Activated naive CD4-positive, alpha-beta T cell treated with anti-CD3 and anti-CD28 coated beads, Interleukin-2, amount 50 U/mL, for 24 hours (primary cell): Measurements from ENCODE around the gene FRMPD1.

ENCODE experiments used
- H3K27ac Mint-ChIP-seq: one replicate; pipeline ENCODE4 v1.8.0; 2021; ENCODE audit warnings: mild to moderate bottlenecking, mixed read lengths
- H3K27me3 Mint-ChIP-seq: one replicate; pipeline ENCODE4 v1.8.0; 2021; ENCODE audit warnings: mixed read lengths
- H3K36me3 Mint-ChIP-seq: one replicate; pipeline ENCODE4 v1.8.0; 2021; ENCODE audit warnings: mixed read lengths
- H3K4me1 Mint-ChIP-seq: one replicate; pipeline ENCODE4 v1.8.0; 2021; ENCODE audit warnings: mixed read lengths
- H3K4me3 Mint-ChIP-seq: one replicate; pipeline ENCODE4 v1.8.0; 2021; ENCODE audit warnings: mild to moderate bottlenecking, mixed read lengths
- H3K9me3 Mint-ChIP-seq: one replicate; pipeline ENCODE4 v1.8.0; 2021; ENCODE audit warnings: mixed read lengths

FRMPD1 gene

GRCh38 chr9:37692622-37693221 lies 42.0 kb downstream of the FRMPD1 start:
- Mint-ChIP-seq H3K4me1 (no peaks in the 10 kb centered on the region), H3K4me3 (no peak overlapping the region), H3K27me3 (peaks cover 23% of the 10 kb centered on the region), H3K36me3 (no peaks in the 10 kb centered on the region), H3K9me3 (no peaks in the 10 kb centered on the region), H3K27ac (no peak overlapping the region)

GRCh38 chr9:37693260-37693659 lies 42.5 kb downstream of the FRMPD1 start:
- Mint-ChIP-seq H3K4me1 (no peaks in the 10 kb centered on the region), H3K27ac (no peak overlapping the region), H3K4me3 (no peak overlapping the region), H3K36me3 (no peaks in the 10 kb centered on the region), H3K9me3 (no peaks in the 10 kb centered on the region), H3K27me3 (peaks cover 24% of the 10 kb centered on the region)

GRCh38 chr9:37694355-37694754 lies 43.6 kb downstream of the FRMPD1 start:
- H3K27ac Mint-ChIP-seq: no peak overlapping the region
- no peaks in the 10 kb centered on the region for H3K36me3 Mint-ChIP-seq
- no peaks in the 10 kb centered on the region for H3K9me3 Mint-ChIP-seq

DNA sequence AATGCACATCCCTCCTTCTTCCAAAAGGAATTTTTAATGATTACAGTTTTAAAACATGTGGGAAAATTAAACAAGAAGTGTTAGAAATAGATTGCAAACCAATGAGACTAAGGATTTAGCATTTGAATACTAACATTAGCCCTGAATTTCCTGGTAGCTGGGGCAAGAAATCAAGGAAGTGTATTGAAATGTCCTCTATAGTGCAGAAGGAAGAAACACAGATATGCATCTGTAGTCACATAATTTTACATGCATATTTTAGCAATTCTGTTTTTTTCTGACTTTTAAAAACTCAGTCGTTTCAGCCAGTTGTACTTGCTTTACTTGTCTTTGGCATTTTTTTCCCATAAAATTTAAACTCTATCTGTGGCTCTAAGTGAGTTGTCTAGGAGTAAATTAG lies 45.8 kb downstream of the FRMPD1 start:
- no peaks in the 10 kb centered on the region for H3K4me1 Mint-ChIP-seq
- no peak overlapping the region for H3K4me3 Mint-ChIP-seq
- H3K27me3 Mint-ChIP-seq: peaks cover 19% of the 10 kb centered on the region
- H3K9me3 Mint-ChIP-seq: no peaks in the 10 kb centered on the region
- H3K36me3 Mint-ChIP-seq: no peaks in the 10 kb centered on the region
- no peak overlapping the region for H3K27ac Mint-ChIP-seq

More at GRCh38 chr9:37694355-37694754, 43.6 kb downstream of the FRMPD1 start:
- peaks cover 24% of the 10 kb centered on the region for H3K27me3 Mint-ChIP-seq
- no peaks in the 10 kb centered on the region for H3K4me1 Mint-ChIP-seq
- no peak overlapping the region for H3K4me3 Mint-ChIP-seq

DNA sequence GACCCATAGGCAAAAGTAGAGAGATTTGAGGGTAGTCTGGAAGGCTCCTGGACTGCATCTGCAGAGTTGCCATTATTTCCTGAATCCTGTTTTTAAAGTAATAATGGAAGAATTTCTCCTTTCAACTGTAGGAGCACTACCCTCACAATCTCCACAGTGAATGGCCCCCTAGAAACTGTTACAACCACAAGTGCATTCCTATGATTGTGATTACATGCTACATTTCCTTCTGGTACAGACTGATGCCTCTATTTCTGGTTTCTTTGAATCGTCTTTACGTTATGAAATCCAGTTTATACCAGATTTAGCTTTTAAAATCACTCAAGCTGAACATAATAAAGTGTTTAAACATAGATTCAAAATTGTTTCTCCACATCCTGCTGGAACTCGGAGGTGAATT lies 49.4 kb downstream of the FRMPD1 start:
- Mint-ChIP-seq H3K9me3 (no peaks in the 10 kb centered on the region), H3K36me3 (no peaks in the 10 kb centered on the region), H3K27me3 (peaks cover 10% of the 10 kb centered on the region), H3K4me3 (no peak overlapping the region), H3K4me1 (no peaks in the 10 kb centered on the region), H3K27ac (no peak overlapping the region)

DNA sequence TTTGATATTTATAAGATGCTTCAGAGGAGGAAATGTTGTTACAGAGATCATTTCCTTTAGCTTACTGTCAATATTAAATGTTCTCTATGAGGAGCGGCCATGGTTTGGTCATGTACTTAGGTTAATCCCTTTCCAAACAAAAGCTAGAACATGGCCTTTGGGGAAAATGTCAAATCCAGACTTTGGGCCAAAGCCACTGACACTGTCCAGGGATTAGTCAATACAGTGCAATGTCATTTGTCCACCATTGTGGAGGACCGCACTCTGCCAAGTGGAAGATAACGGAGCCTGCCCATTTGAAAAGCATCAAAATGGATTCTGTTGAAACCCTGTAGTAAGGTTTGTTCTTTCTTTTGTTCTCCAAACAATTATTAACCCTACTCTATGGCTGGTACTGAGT lies 50.1 kb downstream of the FRMPD1 start:
- no peak overlapping the region for H3K27ac Mint-ChIP-seq
- no peaks in the 10 kb centered on the region for H3K9me3 Mint-ChIP-seq
- H3K36me3 Mint-ChIP-seq: no peaks in the 10 kb centered on the region
- no peaks in the 10 kb centered on the region for H3K4me1 Mint-ChIP-seq
- H3K4me3 Mint-ChIP-seq: no peak overlapping the region
- H3K27me3 Mint-ChIP-seq: peaks cover 4% of the 10 kb centered on the region

GRCh38 chr9:37705787-37706186 lies 55.0 kb downstream of the FRMPD1 start:
- no peaks in the 10 kb centered on the region for H3K4me1 Mint-ChIP-seq
- H3K4me3 Mint-ChIP-seq: no peak overlapping the region
- H3K36me3 Mint-ChIP-seq: no peaks in the 10 kb centered on the region
- no peak overlapping the region for H3K27ac Mint-ChIP-seq
- no peaks in the 10 kb centered on the region for H3K9me3 Mint-ChIP-seq
- H3K27me3 Mint-ChIP-seq: peaks cover 5% of the 10 kb centered on the region

- no peak overlapping the region for H3K27ac Mint-ChIP-seq
- no peaks in the 10 kb centered on the region for H3K9me3 Mint-ChIP-seq
- H3K4me3 Mint-ChIP-seq: no peak overlapping the region
- no peaks in the 10 kb centered on the region for H3K4me1 Mint-ChIP-seq
- H3K36me3 Mint-ChIP-seq: no peaks in the 10 kb centered on the region
- H3K27me3 Mint-ChIP-seq: peaks cover 5% of the 10 kb centered on the region
These were observed 55.5 kb downstream of the FRMPD1 start for GRCh38 chr9:37706290-37706689.

DNA sequence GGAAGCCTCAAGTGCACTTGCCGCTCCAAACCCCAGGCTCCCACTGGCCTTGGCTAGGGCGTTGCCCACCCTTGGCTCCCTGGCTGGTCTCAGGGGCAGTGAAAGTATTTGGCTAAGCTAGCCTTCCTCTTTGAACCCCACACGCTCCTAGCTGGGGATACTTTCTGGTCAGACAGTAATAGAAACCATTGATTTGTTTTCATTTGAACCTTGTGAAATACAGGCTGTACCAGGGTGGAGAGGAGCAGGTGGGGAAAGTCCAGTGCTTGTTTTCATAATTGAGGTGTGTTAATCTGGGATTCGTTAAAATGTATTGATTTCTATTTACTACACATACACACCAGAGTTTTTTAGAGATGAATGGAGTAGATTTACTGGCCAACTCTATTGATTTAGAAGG lies 57.0 kb downstream of the FRMPD1 start:
- H3K4me3 Mint-ChIP-seq: no peak overlapping the region
- H3K9me3 Mint-ChIP-seq: no peaks in the 10 kb centered on the region
- no peaks in the 10 kb centered on the region for H3K4me1 Mint-ChIP-seq
- H3K36me3 Mint-ChIP-seq: no peaks in the 10 kb centered on the region
- no peak overlapping the region for H3K27ac Mint-ChIP-seq
- peaks cover 5% of the 10 kb centered on the region for H3K27me3 Mint-ChIP-seq

DNA sequence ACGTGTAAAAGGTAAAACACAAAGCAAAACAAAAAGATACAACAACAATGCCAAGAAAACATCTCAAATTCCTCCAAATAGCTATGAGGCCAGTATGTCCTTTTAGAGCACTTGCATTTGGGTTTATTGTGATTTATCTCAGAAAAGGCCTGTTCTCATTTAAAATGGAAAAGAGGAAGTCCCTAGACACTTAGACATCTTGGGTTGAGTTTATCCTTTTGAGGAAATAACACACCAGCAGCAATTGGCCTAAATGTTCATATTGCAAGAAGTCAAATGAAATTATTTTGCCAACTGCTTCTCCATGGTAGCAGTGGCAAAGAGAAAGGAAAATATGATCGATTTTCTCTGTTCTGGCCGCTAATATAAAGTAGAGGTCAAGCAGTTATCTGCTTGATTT lies 59.3 kb downstream of the FRMPD1 start:
- Mint-ChIP-seq H3K4me3 (no peak overlapping the region), H3K27ac (no peak overlapping the region), H3K36me3 (no peaks in the 10 kb centered on the region), H3K27me3 (peaks cover 7% of the 10 kb centered on the region), H3K9me3 (no peaks in the 10 kb centered on the region), H3K4me1 (no peaks in the 10 kb centered on the region)

DNA sequence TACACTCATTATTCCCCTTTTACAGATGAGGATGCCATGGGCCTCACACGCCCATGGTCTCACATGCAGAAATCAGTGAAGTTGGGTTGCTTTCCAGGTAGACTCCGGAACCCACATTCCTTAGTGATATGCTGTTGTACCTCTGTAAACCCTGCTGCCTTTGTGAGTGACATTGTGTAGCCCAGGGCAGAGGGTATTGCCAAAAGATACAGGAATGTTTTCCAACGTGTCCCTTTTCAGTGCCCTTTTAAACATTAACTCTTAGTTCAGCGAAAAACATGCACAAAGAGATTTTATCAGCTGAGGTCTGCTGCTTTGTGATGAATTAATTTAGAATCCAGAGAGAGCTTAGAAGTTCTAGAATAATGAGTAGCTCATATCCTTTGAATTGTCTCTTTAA lies 64.5 kb downstream of the FRMPD1 start:
- H3K4me3 Mint-ChIP-seq: no peak overlapping the region

DNA sequence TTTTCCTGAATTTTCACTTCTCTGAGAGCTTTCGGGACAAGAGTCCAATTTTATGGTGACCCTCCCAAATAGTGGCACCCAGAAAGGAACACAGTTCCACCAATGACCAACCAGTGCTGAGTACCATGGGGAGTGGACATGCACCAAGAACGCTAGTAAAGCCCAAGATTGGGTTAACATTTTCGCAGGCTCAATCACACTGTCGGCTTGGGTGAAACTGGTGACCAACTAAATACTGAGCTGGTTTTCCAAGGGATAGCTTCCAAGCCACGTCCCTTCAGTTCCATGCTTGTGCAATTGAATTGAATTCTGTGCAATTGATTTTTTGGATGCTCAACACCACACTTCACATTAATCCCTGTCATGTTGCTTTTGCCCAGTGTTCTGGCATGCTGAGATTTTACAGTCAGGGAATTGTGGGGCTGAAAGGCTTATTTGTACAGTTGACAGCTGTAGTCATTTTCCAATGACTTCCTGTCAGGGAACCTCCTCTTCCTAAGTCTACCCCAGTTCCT lies 65.3 kb downstream of the FRMPD1 start:
- no peaks in the 10 kb centered on the region for H3K36me3 Mint-ChIP-seq
- no peak overlapping the region for H3K27ac Mint-ChIP-seq
- H3K4me1 Mint-ChIP-seq: no peaks in the 10 kb centered on the region
- peaks cover 5% of the 10 kb centered on the region for H3K27me3 Mint-ChIP-seq
- no peaks in the 10 kb centered on the region for H3K9me3 Mint-ChIP-seq
- no peak overlapping the region for H3K4me3 Mint-ChIP-seq

More for the DNA sequence above, 64.5 kb downstream of the FRMPD1 start:
- Mint-ChIP-seq H3K9me3 (no peaks in the 10 kb centered on the region), H3K36me3 (no peaks in the 10 kb centered on the region), H3K27me3 (peaks cover 5% of the 10 kb centered on the region), H3K27ac (no peak overlapping the region), H3K4me1 (no peaks in the 10 kb centered on the region)

DNA sequence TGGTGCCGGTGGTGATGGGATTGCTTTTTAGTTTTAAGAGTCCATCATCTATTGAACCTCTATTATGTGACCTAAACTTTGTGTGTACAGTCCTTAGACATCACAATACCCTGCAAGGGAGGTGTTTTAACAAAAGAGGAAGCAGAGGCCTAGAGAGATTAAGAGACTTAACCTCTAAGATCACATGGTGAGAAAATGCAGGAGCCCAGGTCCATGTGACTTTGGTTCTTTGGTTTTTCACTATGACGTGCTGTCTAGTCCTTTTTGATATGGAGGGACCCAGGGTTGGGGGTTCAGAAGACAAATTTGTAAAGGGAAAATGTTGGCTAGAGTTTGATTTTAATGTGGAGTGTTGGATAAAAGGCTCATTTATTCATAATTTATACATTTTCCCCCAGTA lies 68.8 kb downstream of the FRMPD1 start:
- H3K4me3 Mint-ChIP-seq: no peak overlapping the region
- H3K27ac Mint-ChIP-seq: no peak overlapping the region
- no peaks in the 10 kb centered on the region for H3K9me3 Mint-ChIP-seq
- H3K4me1 Mint-ChIP-seq: no peaks in the 10 kb centered on the region
- peaks cover 3% of the 10 kb centered on the region for H3K27me3 Mint-ChIP-seq
- H3K36me3 Mint-ChIP-seq: no peaks in the 10 kb centered on the region

DNA sequence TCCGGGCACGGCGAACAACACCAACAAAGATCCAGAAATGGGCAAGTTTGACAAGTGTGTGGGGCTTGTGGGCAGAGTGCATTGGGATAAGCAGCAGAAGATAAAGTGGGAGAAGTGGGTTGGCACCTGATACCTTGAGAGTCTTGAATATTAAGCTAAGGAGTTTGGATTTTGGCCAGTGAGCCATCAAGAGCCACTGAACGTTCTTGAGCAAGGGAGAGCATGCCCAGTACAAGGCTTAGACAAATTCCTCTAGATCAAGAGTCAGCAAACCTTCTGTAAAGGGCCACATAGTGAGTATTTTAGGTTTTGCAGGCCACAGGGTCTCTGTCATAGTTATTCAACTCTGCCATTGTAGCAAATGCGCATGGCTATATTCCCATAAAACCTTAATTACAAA lies 76.3 kb downstream of the FRMPD1 start:
- Mint-ChIP-seq H3K4me3 (no peak overlapping the region), H3K9me3 (no peaks in the 10 kb centered on the region), H3K27me3 (peaks cover 2% of the 10 kb centered on the region), H3K4me1 (no peaks in the 10 kb centered on the region), H3K36me3 (no peaks in the 10 kb centered on the region), H3K27ac (no peak overlapping the region)

GRCh38 chr9:37729499-37729898 lies 78.7 kb downstream of the FRMPD1 start:
- H3K27me3 Mint-ChIP-seq: peaks cover 2% of the 10 kb centered on the region
- no peak overlapping the region for H3K27ac Mint-ChIP-seq
- H3K4me1 Mint-ChIP-seq: no peaks in the 10 kb centered on the region
- H3K4me3 Mint-ChIP-seq: no peak overlapping the region
- H3K9me3 Mint-ChIP-seq: no peaks in the 10 kb centered on the region
- no peaks in the 10 kb centered on the region for H3K36me3 Mint-ChIP-seq

DNA sequence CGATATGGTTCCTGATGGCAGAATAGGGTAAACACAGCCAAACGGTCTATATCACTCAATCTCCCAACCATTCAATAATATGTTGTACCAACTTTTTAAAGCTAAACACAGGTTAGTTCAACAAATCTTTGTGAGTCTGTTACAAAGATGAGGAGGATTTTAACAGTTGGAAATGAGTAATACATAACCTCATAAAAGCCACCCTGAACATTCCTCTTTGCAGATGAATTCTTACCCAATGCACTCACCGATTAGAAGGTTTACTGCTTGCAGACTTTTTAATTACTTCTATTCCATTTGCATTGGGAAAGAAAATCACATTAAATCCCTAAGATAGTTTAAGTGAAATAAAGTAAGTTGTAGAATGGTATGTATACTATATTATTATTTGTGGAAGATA lies 79.5 kb downstream of the FRMPD1 start:
- no peak overlapping the region for H3K4me3 Mint-ChIP-seq
- H3K4me1 Mint-ChIP-seq: no peaks in the 10 kb centered on the region
- H3K27ac Mint-ChIP-seq: no peak overlapping the region
- no peaks in the 10 kb centered on the region for H3K9me3 Mint-ChIP-seq
- H3K27me3 Mint-ChIP-seq: peaks cover 2% of the 10 kb centered on the region
- H3K36me3 Mint-ChIP-seq: no peaks in the 10 kb centered on the region

- Mint-ChIP-seq H3K4me3 (no peak overlapping the region), H3K27me3 (peaks cover 2% of the 10 kb centered on the region), H3K9me3 (no peaks in the 10 kb centered on the region), H3K4me1 (no peaks in the 10 kb centered on the region), H3K36me3 (no peaks in the 10 kb centered on the region), H3K27ac (no peak overlapping the region)
These were observed 80.1 kb downstream of the FRMPD1 start for GRCh38 chr9:37730839-37731238.
